Bronchial epithelial cell (primary cell): ENCODE results near the gene DDIT4. TPM values are rescaled to one million over a fixed set of nuclear protein-coding genes. Genes with fewer than 3 reads are reported as not detected.

Experiments used
- DNase-seq: peaks from one replicate; pipeline ENCODE4 v3.0.0-alpha.2; 2010; ENCODE audit warnings: low read depth
- FAIRE-seq: peaks from 2 replicates; lab custom pipeline; 2011; peaks lifted over from hg19 to GRCh38; lab: Jason Lieb, UNC
- H3K27me3 ChIP-seq: 2 replicates; pipeline ENCODE4 v1.5.1; 2011; ENCODE audit warnings: low read length; ENCODE audit not compliant: control insufficient read depth, insufficient read depth
- H3K36me3 ChIP-seq: 2 replicates; pipeline ENCODE4 v1.5.1; 2011; ENCODE audit warnings: low read length; ENCODE audit not compliant: control insufficient read depth, insufficient read depth
- H3K4me3 ChIP-seq: 2 replicates; pipeline ENCODE4 v1.5.1; 2011; ENCODE audit warnings: mild to moderate bottlenecking, low read depth, low read length, control low read depth
- total RNA-seq: library from RNA; depleted of rRNA; stranded (reverse); fragments of >200 nt; gene quantifications from 2 replicates; pipeline ENCODE4 v1.2.1, GENCODE V29; 2014
- TF ChIP-seq, protein P1 (sequence below): IDR thresholded peaks from 2 replicates; pipeline ENCODE4 v1.5.1; 2011; ENCODE audit warnings: mild to moderate bottlenecking, moderate library complexity, low read length, control low read depth, inconsistent platforms; ENCODE audit not compliant: insufficient read depth, severe bottlenecking

The DDIT4 gene
- total RNA-seq, 1 donor from 2014 or later = 2,437 TPM

DNA sequence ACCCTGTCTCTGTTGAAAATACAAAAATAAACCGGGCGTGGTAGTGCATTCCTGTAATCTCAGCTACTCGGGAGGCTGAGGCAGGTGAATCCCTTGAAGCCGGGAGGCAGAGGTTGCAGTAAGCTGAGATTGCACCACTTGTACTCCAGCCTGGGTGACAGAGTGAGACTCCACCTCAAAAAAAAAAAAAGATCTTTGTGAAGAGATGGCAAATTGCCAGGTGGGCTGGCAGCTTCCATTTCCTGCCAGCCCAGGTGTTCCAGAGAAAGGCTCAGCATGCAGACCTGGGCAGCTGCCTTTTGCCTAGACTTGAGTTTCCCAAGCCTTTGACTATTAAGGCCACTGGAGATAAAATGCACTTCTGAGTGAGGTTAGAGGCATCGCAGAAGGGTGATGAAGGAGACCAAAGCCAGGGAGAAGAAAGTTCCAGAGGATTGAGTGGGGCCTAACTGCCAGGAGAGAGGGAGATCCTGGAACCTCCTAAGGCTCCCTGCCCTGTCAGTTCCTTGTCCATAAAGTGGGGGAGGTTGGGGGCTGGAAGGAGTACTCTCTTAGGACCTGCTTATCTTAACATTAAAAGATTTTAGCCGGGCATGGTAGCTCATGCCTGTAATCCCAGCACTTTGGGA is 10.0 kb upstream of the DDIT4 start:
- FAIRE-seq (no peak), DNase-seq (peak; percentile 92)
- TF ChIP-seq, protein P1, sequence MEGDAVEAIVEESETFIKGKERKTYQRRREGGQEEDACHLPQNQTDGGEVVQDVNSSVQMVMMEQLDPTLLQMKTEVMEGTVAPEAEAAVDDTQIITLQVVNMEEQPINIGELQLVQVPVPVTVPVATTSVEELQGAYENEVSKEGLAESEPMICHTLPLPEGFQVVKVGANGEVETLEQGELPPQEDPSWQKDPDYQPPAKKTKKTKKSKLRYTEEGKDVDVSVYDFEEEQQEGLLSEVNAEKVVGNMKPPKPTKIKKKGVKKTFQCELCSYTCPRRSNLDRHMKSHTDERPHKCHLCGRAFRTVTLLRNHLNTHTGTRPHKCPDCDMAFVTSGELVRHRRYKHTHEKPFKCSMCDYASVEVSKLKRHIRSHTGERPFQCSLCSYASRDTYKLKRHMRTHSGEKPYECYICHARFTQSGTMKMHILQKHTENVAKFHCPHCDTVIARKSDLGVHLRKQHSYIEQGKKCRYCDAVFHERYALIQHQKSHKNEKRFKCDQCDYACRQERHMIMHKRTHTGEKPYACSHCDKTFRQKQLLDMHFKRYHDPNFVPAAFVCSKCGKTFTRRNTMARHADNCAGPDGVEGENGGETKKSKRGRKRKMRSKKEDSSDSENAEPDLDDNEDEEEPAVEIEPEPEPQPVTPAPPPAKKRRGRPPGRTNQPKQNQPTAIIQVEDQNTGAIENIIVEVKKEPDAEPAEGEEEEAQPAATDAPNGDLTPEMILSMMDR = no peak
- no peaks in the 10 kb centered on the region for H3K36me3 ChIP-seq
- no peaks in the 10 kb centered on the region for H3K27me3 ChIP-seq
- no peak overlapping the region for H3K4me3 ChIP-seq

DNA sequence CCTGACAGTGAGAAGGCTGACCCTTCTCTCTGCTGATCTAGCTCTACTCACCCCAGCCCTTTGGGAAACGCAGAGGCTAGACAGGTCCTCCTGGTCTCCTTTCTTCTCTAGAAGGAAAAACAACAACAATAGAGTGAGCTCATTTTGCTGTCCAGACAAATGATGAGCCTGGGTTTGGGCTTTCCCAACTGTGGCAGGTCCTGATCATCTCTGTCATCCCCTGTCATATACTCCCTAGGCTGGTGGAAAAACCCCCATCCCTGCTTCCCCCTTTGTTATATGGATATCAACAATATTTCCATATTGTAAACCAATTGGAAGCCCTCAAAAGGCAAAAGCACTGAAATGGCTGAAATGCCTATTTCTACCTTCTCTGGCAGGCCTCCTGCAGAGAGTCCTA is 9.2 kb upstream of the DDIT4 start:
- no peak for DNase-seq
- no peak for FAIRE-seq
- H3K27me3 ChIP-seq = no peaks in the 10 kb centered on the region
- TF ChIP-seq, protein P1 = no peak
- no peak overlapping the region for H3K4me3 ChIP-seq
- no peaks in the 10 kb centered on the region for H3K36me3 ChIP-seq

DNA sequence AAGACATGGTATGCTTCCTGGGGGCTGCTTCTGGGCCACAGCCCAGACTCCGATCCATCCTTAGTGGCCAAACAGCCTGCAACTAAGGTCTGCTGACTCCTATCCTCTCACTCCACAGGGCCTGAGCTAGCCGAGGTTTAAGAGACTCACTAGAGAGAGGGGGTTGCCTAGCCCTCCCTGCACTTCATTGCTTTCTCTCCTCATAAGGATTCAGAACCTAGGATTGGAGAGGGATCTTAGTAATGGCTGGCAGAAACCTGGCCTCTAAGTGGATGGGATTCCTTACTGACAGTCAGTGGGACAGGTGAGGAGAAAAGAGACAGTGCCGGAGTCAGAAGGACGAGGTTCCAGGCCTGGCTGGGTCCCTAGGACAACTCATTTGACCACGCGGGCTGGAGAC is 8.2 kb upstream of the DDIT4 start:
- Histone ChIP-seq H3K36me3 (no peaks in the 10 kb centered on the region), H3K4me3 (no peak overlapping the region), H3K27me3 (no peaks in the 10 kb centered on the region)
- TF ChIP-seq, protein P1 = no peak
- no peak for FAIRE-seq
- no peak for DNase-seq

DNA sequence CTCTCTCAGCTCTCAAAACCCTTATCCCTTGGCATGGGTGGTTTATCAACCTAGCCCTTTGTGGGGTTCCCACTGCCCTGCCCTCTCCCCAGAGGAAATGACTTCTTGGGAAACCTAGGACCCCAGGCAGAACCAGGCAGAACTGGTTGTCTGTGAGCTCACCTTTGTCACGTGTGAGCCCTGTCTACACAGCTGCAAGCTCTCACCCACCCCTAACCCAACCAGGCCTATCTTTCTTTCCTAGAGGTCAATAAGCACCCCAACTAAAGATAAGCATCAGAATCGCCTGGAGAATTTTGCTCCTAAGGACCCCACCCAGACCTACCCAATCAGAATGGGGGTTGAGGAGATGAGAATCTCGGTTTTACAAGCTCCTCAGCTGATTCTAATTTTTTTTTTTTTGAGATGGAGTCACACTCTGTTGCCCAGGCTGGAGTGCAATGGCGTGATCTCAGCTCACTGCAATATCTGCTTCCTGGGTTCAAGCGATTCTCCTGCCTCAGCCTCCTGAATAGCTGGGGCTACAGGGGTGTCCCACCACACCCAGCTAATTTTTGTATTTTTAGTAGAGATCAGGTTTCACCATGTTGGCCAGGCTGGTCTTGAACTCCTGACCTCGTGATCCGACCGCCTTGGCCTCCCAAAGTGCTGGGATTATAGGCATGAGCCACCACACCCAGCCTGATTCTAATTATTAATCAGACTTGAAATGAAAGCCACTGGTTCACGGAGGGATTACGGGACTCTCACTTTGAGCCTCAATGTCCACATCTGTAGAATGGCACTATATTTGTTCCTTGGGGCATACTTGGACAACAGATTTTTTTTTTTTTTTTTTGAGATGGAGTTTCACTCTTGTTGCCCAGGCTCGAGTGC is 7.5 kb upstream of the DDIT4 start:
- TF ChIP-seq, protein P1 = no peak
- H3K36me3 ChIP-seq = no peaks in the 10 kb centered on the region
- no peak for FAIRE-seq
- H3K4me3 ChIP-seq = no peak overlapping the region
- H3K27me3 ChIP-seq = no peaks in the 10 kb centered on the region
- DNase-seq = no peak

- H3K4me3 ChIP-seq = no peak overlapping the region
- no peak for FAIRE-seq
- TF ChIP-seq, protein P1 = no peak
- DNase-seq = no peak
- H3K27me3 ChIP-seq = no peaks in the 10 kb centered on the region
- H3K36me3 ChIP-seq = no peaks in the 10 kb centered on the region
Observed at GRCh38 chr10:72267381-72267780, 6.3 kb upstream of the DDIT4 start.
